Measurements from ENCODE around the gene UNC5C.

- no peak for TF ChIP-seq POLR2A (IDR thresholded peaks at IDR 0.05)
- TF ChIP-seq, protein P1, sequence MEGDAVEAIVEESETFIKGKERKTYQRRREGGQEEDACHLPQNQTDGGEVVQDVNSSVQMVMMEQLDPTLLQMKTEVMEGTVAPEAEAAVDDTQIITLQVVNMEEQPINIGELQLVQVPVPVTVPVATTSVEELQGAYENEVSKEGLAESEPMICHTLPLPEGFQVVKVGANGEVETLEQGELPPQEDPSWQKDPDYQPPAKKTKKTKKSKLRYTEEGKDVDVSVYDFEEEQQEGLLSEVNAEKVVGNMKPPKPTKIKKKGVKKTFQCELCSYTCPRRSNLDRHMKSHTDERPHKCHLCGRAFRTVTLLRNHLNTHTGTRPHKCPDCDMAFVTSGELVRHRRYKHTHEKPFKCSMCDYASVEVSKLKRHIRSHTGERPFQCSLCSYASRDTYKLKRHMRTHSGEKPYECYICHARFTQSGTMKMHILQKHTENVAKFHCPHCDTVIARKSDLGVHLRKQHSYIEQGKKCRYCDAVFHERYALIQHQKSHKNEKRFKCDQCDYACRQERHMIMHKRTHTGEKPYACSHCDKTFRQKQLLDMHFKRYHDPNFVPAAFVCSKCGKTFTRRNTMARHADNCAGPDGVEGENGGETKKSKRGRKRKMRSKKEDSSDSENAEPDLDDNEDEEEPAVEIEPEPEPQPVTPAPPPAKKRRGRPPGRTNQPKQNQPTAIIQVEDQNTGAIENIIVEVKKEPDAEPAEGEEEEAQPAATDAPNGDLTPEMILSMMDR (IDR thresholded peaks at IDR 0.05), result no peak
- no peak for TF ChIP-seq EP300 (IDR thresholded peaks at IDR 0.05)
These were observed 139.6 kb downstream of the UNC5C start for GRCh38 chr4:95409127-95409526.
